HepG2 (cell line): ENCODE results near the gene FAM53B. TPM values are rescaled to one million over a fixed set of nuclear protein-coding genes. Genes with fewer than 3 reads are reported as not detected.

ENCODE experiments used
- ATAC-seq: fragments of 200-7000 bp; cut with Tn5 transposase; 3 replicates; pipeline ENCODE4 v1.9.1; 2020; ENCODE audit warnings: mild to moderate bottlenecking, moderate library complexity
- BruUV-seq: library from RNA; stranded (reverse); fragments of 400-500 nt; replicated peaks from 2 replicates; lab custom pipeline; 2021; lab: Mats Ljungman, UMichigan
- CTCF ChIA-PET: fragments of 300-600 bp; formaldehyde crosslinking; extraction: SDS; loops from one replicate; lab custom pipeline; 2021; ENCODE audit warnings: low total read pairs, inconsistent platforms, low intra/inter-chr PET ratio; lab: Yijun Ruan, JAX
- POLR2A ChIA-PET: fragments of 350-600 bp; sonication (Branson Sonifier 250); formaldehyde crosslinking; loops from one replicate; lab custom pipeline; 2020; ENCODE audit warnings: antibody characterized with exemption, inconsistent platforms; lab: Yijun Ruan, JAX
- DNase-seq: peaks from one replicate; pipeline ENCODE4 v3.0.0-alpha.2; 2015; ENCODE audit warnings: low spot score
- FAIRE-seq: peaks from 3 replicates; lab custom pipeline; 2011; peaks lifted over from hg19 to GRCh38; lab: Jason Lieb, UNC
- H2AFZ ChIP-seq: one replicate; pipeline ENCODE4 v1.6.1; 2011; ENCODE audit warnings: low read length, inconsistent platforms
- H3K27ac ChIP-seq: fragments of 300-600 bp; 3 replicates; pipeline ENCODE4 v1.8.0; 2011; ENCODE audit warnings: mixed run types, mild to moderate bottlenecking, mixed read lengths, low read length, inconsistent platforms; ENCODE audit not compliant: insufficient read depth; ENCODE audit errors: extremely low read length
- H3K27me3 ChIP-seq, 2 experiments: fragments of 200-600 bp in 1 of 2; 2 replicates in 1 of 2; 3 replicates in 1 of 2; pipeline versions ENCODE4 v1.6.0 to v1.8.0; 2011; ENCODE audit warnings: low read length in 2 of 2, mild to moderate bottlenecking in 2 of 2, moderate library complexity in 2 of 2, inconsistent platforms in 1 of 2; ENCODE audit not compliant: insufficient read depth in 2 of 2, control insufficient read depth in 1 of 2
- H3K36me3 ChIP-seq, 2 experiments: fragments of 200-600 bp in 1 of 2; replicated peaks in 1 of 2; 2 replicates in 1 of 2; 3 replicates in 1 of 2; pipeline versions ENCODE4 v1.5.1 to v1.8.0; 2011; ENCODE audit warnings: low read length in 2 of 2, inconsistent platforms in 1 of 2; ENCODE audit not compliant: insufficient read depth in 2 of 2, control insufficient read depth in 1 of 2
- H3K4me1 ChIP-seq: 2 replicates; pipeline ENCODE4 v1.5.1; 2012; ENCODE audit warnings: low read length, inconsistent platforms; ENCODE audit not compliant: insufficient read depth
- H3K4me2 ChIP-seq: 2 replicates; pipeline ENCODE4 v1.6.0; 2011; ENCODE audit warnings: low read depth, low read length, inconsistent platforms
- H3K4me3 ChIP-seq, 3 experiments: fragments of 200-600 bp in 1 of 3; sonication (generic), shearing (Covaris generic) in 1 of 3; replicated peaks in 1 of 3; 2 replicates each; pipeline ENCODE4 v1.5.1; 2011 to 2016; ENCODE audit warnings: low read length in 3 of 3, inconsistent platforms in 2 of 3, low read depth in 2 of 3, mild to moderate bottlenecking in 2 of 3, control low read depth in 1 of 3, mixed read lengths in 1 of 3; ENCODE audit not compliant: insufficient read depth in 1 of 3
- H3K79me2 ChIP-seq: one replicate; pipeline ENCODE4 v1.6.1; 2011; ENCODE audit warnings: low read length, inconsistent platforms; ENCODE audit not compliant: insufficient read depth
- H3K9ac ChIP-seq: 2 replicates; pipeline ENCODE4 v1.6.0; 2011; ENCODE audit warnings: mild to moderate bottlenecking, low read depth, low read length, inconsistent platforms; ENCODE audit not compliant: insufficient read depth
- H3K9me3 ChIP-seq: 2 replicates; pipeline ENCODE4 v1.5.1; 2012; ENCODE audit warnings: mild to moderate bottlenecking, low read length
- H4K20me1 ChIP-seq: 2 replicates; pipeline ENCODE4 v1.6.0; 2011; ENCODE audit warnings: inconsistent platforms, mild to moderate bottlenecking, low read length, moderate library complexity; ENCODE audit not compliant: insufficient read depth
- AGO1 ChIP-seq: fragments of 200-400 bp; formaldehyde crosslinking; IDR thresholded peaks from 2 replicates; pipeline ENCODE4 v1.6.1; 2017; ENCODE audit warnings: mild to moderate bottlenecking, low read depth, low read length, moderate library complexity; ENCODE audit not compliant: poor library complexity, severe bottlenecking
- ARHGAP35 ChIP-seq: sonication (generic); formaldehyde crosslinking; IDR thresholded peaks from 2 replicates; pipeline ENCODE4 v1.9.0; 2022; ENCODE audit warnings: mild to moderate bottlenecking, inconsistent platforms, moderate library complexity, missing genetic modification reagents, borderline replicate concordance
- DNMT3B ChIP-seq: conservative IDR thresholded peaks from 2 replicates; pipeline ENCODE4 v1.6.1; 2016; ENCODE audit warnings: missing biosample characterization, control low read depth
- GATAD1 ChIP-seq: IDR thresholded peaks from 2 replicates; pipeline ENCODE4 v1.6.1; 2016; ENCODE audit warnings: missing genetic modification reagents, missing compliant biosample characterization
- HIVEP1 ChIP-seq: sonication (generic); formaldehyde crosslinking; IDR thresholded peaks from 2 replicates; pipeline ENCODE4 v1.4.0; 2020; ENCODE audit warnings: mild to moderate bottlenecking, missing genetic modification reagents
- HMG20A ChIP-seq: IDR thresholded peaks from 2 replicates; pipeline ENCODE4 v1.6.1; 2016; ENCODE audit warnings: borderline replicate concordance
- NFATC3 ChIP-seq: sonication (generic); formaldehyde crosslinking; IDR thresholded peaks from 2 replicates; pipeline ENCODE4 v1.5.1; 2020; ENCODE audit warnings: mild to moderate bottlenecking, missing genetic modification reagents
- NONO ChIP-seq, 2 experiments: fragments of 450-650 bp in 1 of 2; sonication (generic) in 1 of 2; formaldehyde crosslinking in 1 of 2; IDR thresholded peaks in 1 of 2; conservative IDR thresholded peaks in 1 of 2; 2 replicates each; pipeline versions ENCODE4 v1.6.1 to v1.8.0; 2017 to 2022; ENCODE audit warnings: mild to moderate bottlenecking in 1 of 2, missing genetic modification reagents in 1 of 2, moderate library complexity in 1 of 2
- RAD21 ChIP-seq: fragments of 450-650 bp; formaldehyde crosslinking; IDR thresholded peaks from 2 replicates; pipeline ENCODE4 v1.5.0; 2020; ENCODE audit warnings: mild to moderate bottlenecking
- TARDBP ChIP-seq: sonication (generic); formaldehyde crosslinking; IDR thresholded peaks from 2 replicates; pipeline ENCODE4 v1.8.0; 2022; ENCODE audit warnings: mild to moderate bottlenecking, missing genetic modification reagents
- TEAD2 ChIP-seq: sonication (generic); formaldehyde crosslinking; IDR thresholded peaks from 2 replicates; pipeline ENCODE4 v1.9.0; 2021; ENCODE audit warnings: missing genetic modification reagents
- ZNF468 ChIP-seq: sonication (generic); formaldehyde crosslinking; IDR thresholded peaks from 2 replicates; pipeline ENCODE4 v1.8.0; 2022; ENCODE audit warnings: mild to moderate bottlenecking, moderate library complexity, missing genetic modification reagents
- ZSCAN9 ChIP-seq: IDR thresholded peaks from 2 replicates; pipeline ENCODE4 v1.6.1; 2016; ENCODE audit warnings: borderline replicate concordance
- WGBS: methylation state at CpG from one replicate; pipeline ENCODE4 v1.1.6; 2017; ENCODE audit warnings: low lambda C conversion rate; 5-methylcytosine and 5-hydroxymethylcytosine counted together
- in situ Hi-C: cut with HindIII; loops from 2 replicates; pipeline ENCODE4 v1.10.0; 2017; ENCODE audit warnings: low pct_unique_long_range_greater_than_20kb; ENCODE audit not compliant: extremely low pct_ligation_motif_present
- intact Hi-C: fragments of 100-400 bp; cut with micrococcal nuclease; formaldehyde crosslinking; loops from one replicate; pipeline ENCODE4 v1.10.0; 2022; ENCODE audit not compliant: unreplicated experiment
- polyA plus RNA-seq, 8 experiments: library from polyadenylated mRNA; depleted of rRNA in 3 of 8; stranded (reverse) in 7 of 8; unstranded in 1 of 8; fragments of >200 nt; fragmentation: Illumina TruSeq in 4 of 8; extraction: Trizol in 4 of 8; gene quantifications; 2 replicates each; pipeline versions ENCODE4 v1.2.1 to v1.2.3, GENCODE V29; 2011 to 2016; ENCODE audit warnings: low read depth in 4 of 8, missing spikeins in 1 of 8, mixed read lengths in 1 of 8; ENCODE audit not compliant: insufficient read depth in 1 of 8
- total RNA-seq, 5 experiments: library from RNA; depleted of rRNA; stranded (reverse); fragments of >200 nt; fragmentation: Illumina TruSeq; extraction: Trizol; gene quantifications; 2 replicates each; pipeline ENCODE4 v1.2.3, GENCODE V29; 2016; ENCODE audit warnings: low read depth in 1 of 5
- TF ChIP-seq, protein P1 (sequence below): sonication (generic); formaldehyde crosslinking; IDR thresholded peaks from 2 replicates; pipeline ENCODE4 v1.5.0; 2020; ENCODE audit warnings: missing genetic modification reagents
- TF ChIP-seq, protein P2 (sequence below): sonication (generic); formaldehyde crosslinking; conservative IDR thresholded peaks from 2 replicates; pipeline ENCODE4 v1.4.0; 2020; ENCODE audit warnings: missing genetic modification reagents

The FAM53B gene
- total and polyA plus RNA-seq, 2 of the 13 experiments (the other 11 are each of a cell fraction or from before 2014, with no cell fraction given): 6.4 to 19.3 TPM

DNA sequence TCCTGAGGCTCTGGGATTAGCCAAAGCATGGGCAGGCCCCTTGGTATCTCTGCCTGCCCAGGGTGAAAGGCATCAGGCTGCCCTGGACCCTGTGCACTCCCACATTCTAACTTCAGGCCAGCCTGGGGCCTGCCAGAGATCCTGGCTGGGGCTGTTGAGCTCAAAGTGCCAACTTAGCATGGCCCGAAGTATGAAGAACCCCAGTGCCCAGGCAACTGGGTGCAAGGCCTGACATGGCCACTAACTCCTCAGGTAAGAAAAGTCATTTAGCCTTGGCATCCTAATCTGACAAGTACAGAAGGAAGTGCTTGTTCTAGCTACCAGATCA, 43.2 kb downstream of the FAM53B start:
- BruUV-seq: no TSS peak
- no peaks in the 10 kb centered on the region for H3K79me2 ChIP-seq
- intact Hi-C loops: no loop called here
- H3K9ac ChIP-seq: no peak overlapping the region
- ATAC-seq (no peak), DNase-seq (no peak), FAIRE-seq (no peak)
- 86% methylated on average over 1 of the region's 1 CpG for WGBS
- H3K4me1 ChIP-seq: no peaks in the 10 kb centered on the region
- no peak overlapping the region for H3K27ac ChIP-seq
- H3K36me3 ChIP-seq: peaks cover 8 to 52% of the 10 kb centered on the region in 2 experiments
- POLR2A ChIA-PET: no interaction called here
- H4K20me1 ChIP-seq: 0 out of 2 replicates have a peak, but pooled peaks cover 2% of the 10 kb centered on the region
- TF ChIP-seq DNMT3B (no peak), NONO (IDR thresholded peaks at IDR 0.05) (no peak), NONO (CRISPR knock-in tag; conservative IDR thresholded peaks at IDR 0.05) (no peak), TARDBP (CRISPR knock-in tag) (no peak), TEAD2 (CRISPR knock-in tag) (no peak), HIVEP1 (CRISPR knock-in tag) (no peak), ZNF468 (CRISPR knock-in tag) (no peak), GATAD1 (CRISPR knock-in tag) (no peak), ARHGAP35 (CRISPR knock-in tag) (no peak), HMG20A (CRISPR knock-in tag) (no peak), RAD21 (CRISPR knock-in tag) (no peak), ZSCAN9 (no peak), NFATC3 (CRISPR knock-in tag) (no peak), AGO1 (no peak)
- TF ChIP-seq, protein P1, sequence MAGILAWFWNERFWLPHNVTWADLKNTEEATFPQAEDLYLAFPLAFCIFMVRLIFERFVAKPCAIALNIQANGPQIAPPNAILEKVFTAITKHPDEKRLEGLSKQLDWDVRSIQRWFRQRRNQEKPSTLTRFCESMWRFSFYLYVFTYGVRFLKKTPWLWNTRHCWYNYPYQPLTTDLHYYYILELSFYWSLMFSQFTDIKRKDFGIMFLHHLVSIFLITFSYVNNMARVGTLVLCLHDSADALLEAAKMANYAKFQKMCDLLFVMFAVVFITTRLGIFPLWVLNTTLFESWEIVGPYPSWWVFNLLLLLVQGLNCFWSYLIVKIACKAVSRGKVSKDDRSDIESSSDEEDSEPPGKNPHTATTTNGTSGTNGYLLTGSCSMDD: no peak
- TF ChIP-seq, protein P2, sequence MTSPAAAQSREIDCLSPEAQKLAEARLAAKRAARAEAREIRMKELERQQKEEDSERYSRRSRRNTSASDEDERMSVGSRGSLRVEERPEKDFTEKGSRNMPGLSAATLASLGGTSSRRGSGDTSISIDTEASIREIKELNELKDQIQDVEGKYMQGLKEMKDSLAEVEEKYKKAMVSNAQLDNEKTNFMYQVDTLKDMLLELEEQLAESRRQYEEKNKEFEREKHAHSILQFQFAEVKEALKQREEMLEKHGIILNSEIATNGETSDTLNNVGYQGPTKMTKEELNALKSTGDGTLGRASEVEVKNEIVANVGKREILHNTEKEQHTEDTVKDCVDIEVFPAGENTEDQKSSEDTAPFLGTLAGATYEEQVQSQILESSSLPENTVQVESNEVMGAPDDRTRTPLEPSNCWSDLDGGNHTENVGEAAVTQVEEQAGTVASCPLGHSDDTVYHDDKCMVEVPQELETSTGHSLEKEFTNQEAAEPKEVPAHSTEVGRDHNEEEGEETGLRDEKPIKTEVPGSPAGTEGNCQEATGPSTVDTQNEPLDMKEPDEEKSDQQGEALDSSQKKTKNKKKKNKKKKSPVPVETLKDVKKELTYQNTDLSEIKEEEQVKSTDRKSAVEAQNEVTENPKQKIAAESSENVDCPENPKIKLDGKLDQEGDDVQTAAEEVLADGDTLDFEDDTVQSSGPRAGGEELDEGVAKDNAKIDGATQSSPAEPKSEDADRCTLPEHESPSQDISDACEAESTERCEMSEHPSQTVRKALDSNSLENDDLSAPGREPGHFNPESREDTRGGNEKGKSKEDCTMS (CRISPR knock-in tag): no peak
- TF ChIP-seq, all 625 proteins: peak for 0
- H2AFZ ChIP-seq: no peak overlapping the region
- no peak overlapping the region for H3K4me2 ChIP-seq
- CTCF ChIA-PET: no interaction called here
- in situ Hi-C loops: no loop called here
- H3K4me3 ChIP-seq: no peak overlapping the region
- no peaks in the 10 kb centered on the region for H3K27me3 ChIP-seq
- no peaks in the 10 kb centered on the region for H3K9me3 ChIP-seq
